ENCODE measurements around the gene GLCCI1.

GRCh38 chr7:8051998-8052397 is 83.4 kb downstream of the GLCCI1 start:
- TF ChIP-seq CTCF (IDR thresholded peaks at IDR 0.05; ENCODE audit: low read depth, low read length, missing input control) (no peak), JUND (IDR thresholded peaks at IDR 0.05) (no peak), FOXA1 (IDR thresholded peaks at IDR 0.05) (no peak), YY1 (IDR thresholded peaks at IDR 0.05) (no peak), RAD21 (IDR thresholded peaks at IDR 0.05) (no peak), GABPA (IDR thresholded peaks at IDR 0.05 in 1 of 2, conservative IDR thresholded peaks at IDR 0.05 in 1 of 2) (no peak), TAF1 (conservative IDR thresholded peaks at IDR 0.05) (no peak), SP1 (IDR thresholded peaks at IDR 0.05) (no peak), REST (IDR thresholded peaks at IDR 0.05) (no peak)

Measured in liver (tissue), 3 donors.